Skin epidermis (tissue), 12 donors: ENCODE measurements around the gene POLR1C.
"Not testable (repeated sequence)": the region's sequence is repeated elsewhere in the genome, so short reads cannot be mapped to it uniquely, and the experiment has no call there.

Source experiments
- H3K27ac ChIP-seq, 21 experiments: fragments of 200-600 bp; sonication (generic) in 11 of 21; one replicate each; pipeline ENCODE4 v1.5.0; 2020; ENCODE audit warnings: mild to moderate bottlenecking in 3 of 21, inconsistent platforms in 2 of 21, moderate library complexity in 2 of 21
- H3K4me3 ChIP-seq, 7 experiments: fragments of 200-600 bp; sonication (generic) in 2 of 7; one replicate each; pipeline ENCODE4 v1.5.0; 2020; ENCODE audit warnings: inconsistent platforms in 2 of 7, mild to moderate bottlenecking in 2 of 7, moderate library complexity in 1 of 7

POLR1C gene

GRCh38 chr6:43506667-43507471 is 10.0 kb upstream of the POLR1C start:
- H3K4me3 ChIP-seq: no peak overlapping the region
- H3K27ac ChIP-seq: no peak overlapping the region

GRCh38 chr6:43508481-43509141 is 8.3 kb upstream of the POLR1C start:
- H3K4me3 ChIP-seq: no peak overlapping the region

GRCh38 chr6:43509142-43509983 is 7.5 kb upstream of the POLR1C start:
- H3K27ac ChIP-seq: peak overlapping the region in 10 of 21 experiments; percentile 44 to 76 (median 64)

More at GRCh38 chr6:43508481-43509141, 8.3 kb upstream of the POLR1C start:
- H3K27ac ChIP-seq: no peak overlapping the region

GRCh38 chr6:43509984-43510826 is 6.7 kb upstream of the POLR1C start, which contains the start of gene LRRC73:
TSS of gene LRRC73 (minus strand) at chr6:43510346. CDS start at chr6:43509785, 561 bp downstream.
- H3K4me3 ChIP-seq: peak within 1 kb of the TSS; percentile 48 to 81 (median 67)

More at GRCh38 chr6:43509142-43509983, 7.5 kb upstream of the POLR1C start:
- peak overlapping the region; percentile 48 to 81 (median 67) for H3K4me3 ChIP-seq

GRCh38 chr6:43510827-43511163 is 6.1 kb upstream of the POLR1C start:
- Histone ChIP-seq H3K27ac (peak overlapping the region in 14 of 21 experiments; percentile 15 to 80 (median 63)), H3K4me3 (peak overlapping the region; percentile 48 to 81 (median 67))

More at GRCh38 chr6:43509984-43510826, 6.7 kb upstream of the POLR1C start, which contains the start of gene LRRC73:
- peak within 1 kb of the TSS in 15 of 21 experiments; percentile 15 to 80 (median 62) for H3K27ac ChIP-seq

- no peak overlapping the region for H3K27ac ChIP-seq
These were observed 5.0 kb upstream of the POLR1C start for GRCh38 chr6:43511824-43512415.

GRCh38 chr6:43515808-43516207 is 1.1 kb upstream of the POLR1C start:
- peak overlapping the region in 18 of 21 experiments; percentile 87 to 98 (median 93) for H3K27ac ChIP-seq
- peak overlapping the region; percentile 64 to 94 (median 78) for H3K4me3 ChIP-seq

More at GRCh38 chr6:43511824-43512415, 5.0 kb upstream of the POLR1C start:
- no peak overlapping the region for H3K4me3 ChIP-seq

- peak overlapping the region; percentile 46 to 98 (median 93) for H3K27ac ChIP-seq
- H3K4me3 ChIP-seq: peak overlapping the region; percentile 64 to 94 (median 78)
These were observed 557 bp upstream of the POLR1C start for GRCh38 chr6:43516367-43516696.

- peak overlapping the region in 20 of 21 experiments; percentile 65 to 98 (median 92) for H3K27ac ChIP-seq
- peak overlapping the region; percentile 64 to 94 (median 78) for H3K4me3 ChIP-seq
These were observed 842 bp downstream of the POLR1C start for GRCh38 chr6:43517505-43518357.

- Histone ChIP-seq H3K27ac (no peak overlapping the region), H3K4me3 (no peak overlapping the region)
These were observed 3.2 kb downstream of the POLR1C start for GRCh38 chr6:43520097-43520496.

- Histone ChIP-seq H3K27ac (no peak overlapping the region), H3K4me3 (no peak overlapping the region)
These were observed 4.9 kb downstream of the POLR1C start for GRCh38 chr6:43521836-43522235.

GRCh38 chr6:43522547-43523261 is 5.8 kb downstream of the POLR1C start:
- Histone ChIP-seq H3K4me3 (no peak overlapping the region), H3K27ac (no peak overlapping the region)

GRCh38 chr6:43523284-43523683 is 6.4 kb downstream of the POLR1C start:
- H3K27ac ChIP-seq: no peak overlapping the region

GRCh38 chr6:43524483-43524961 is 7.6 kb downstream of the POLR1C start:
- H3K4me3 ChIP-seq: no peak overlapping the region
- H3K27ac ChIP-seq: peak overlapping the region in 1 of 21 experiments; percentile 20

More at GRCh38 chr6:43523284-43523683, 6.4 kb downstream of the POLR1C start:
- no peak overlapping the region for H3K4me3 ChIP-seq

GRCh38 chr6:43532201-43532600 is 15.3 kb downstream of the POLR1C start:
- Histone ChIP-seq H3K27ac (no peak overlapping the region), H3K4me3 (no peak overlapping the region)

- not testable (repeated sequence) for H3K4me3 ChIP-seq, H3K27ac ChIP-seq
These were observed 22.1 kb downstream of the POLR1C start for GRCh38 chr6:43538986-43539385.

GRCh38 chr6:43539409-43539808 is 22.5 kb downstream of the POLR1C start:
- H3K4me3 ChIP-seq: not testable (repeated sequence)

More at GRCh38 chr6:43539409-43539808, 22.5 kb downstream of the POLR1C start:
- not testable (repeated sequence) for H3K27ac ChIP-seq
